Tibial artery (tissue), 4 donors: ENCODE data around the gene NSD2.

ENCODE experiments used
- DNase-seq, 2 donors: peaks; one replicate each; pipeline ENCODE4 v3.0.0-alpha.2; 2019
- H3K27ac ChIP-seq, 2 donors: fragments of 200-600 bp; sonication (generic) in 1 of 2; 1 replicate in 1 of 2; 2 replicates in 1 of 2; pipeline ENCODE4 v1.5.1; 2018 to 2019; ENCODE audit warnings: mild to moderate bottlenecking in 1 of 2
- H3K27me3 ChIP-seq, 2 donors: fragments of 200-600 bp; sonication (generic) in 1 of 2; one replicate each; pipeline versions ENCODE4 v1.5.1 to v1.6.0; 2016 to 2019
- H3K36me3 ChIP-seq, 3 donors: fragments of 200-600 bp; sonication (generic) in 2 of 3; one replicate each; pipeline ENCODE4 v1.5.1; 2016 to 2019; ENCODE audit warnings: mild to moderate bottlenecking in 2 of 3
- H3K4me1 ChIP-seq, 4 donors: fragments of 200-600 bp; sonication (generic) in 2 of 4; 1 replicate in 3 of 4; 2 replicates in 1 of 4; pipeline ENCODE4 v1.5.1; 2016 to 2019
- H3K4me3 ChIP-seq, 2 donors: fragments of 200-600 bp; sonication (generic) in 1 of 2; 1 replicate in 1 of 2; 2 replicates in 1 of 2; pipeline ENCODE4 v1.5.1; 2018 to 2019; ENCODE audit warnings: mild to moderate bottlenecking in 2 of 2
- H3K9me3 ChIP-seq, 3 donors: fragments of 200-600 bp; sonication (generic) in 1 of 3; one replicate each; pipeline ENCODE4 v1.5.1; 2016 to 2019
- CTCF ChIP-seq, 2 experiments: fragments of 200-600 bp in 1 of 2; fragments of 450-650 bp in 1 of 2; IDR thresholded peaks; one replicate each; pipeline ENCODE4 v1.5.1; 2017 to 2019; ENCODE audit warnings: antibody characterized with exemption in 2 of 2, mild to moderate bottlenecking in 1 of 2, moderate library complexity in 1 of 2
- intact Hi-C: fragments of 100-400 bp; cut with DNase I; formaldehyde crosslinking; loops from one replicate; pipeline ENCODE4 v1.15.0; 2023; ENCODE audit warnings: low total_unique reads

Gene NSD2

DNA sequence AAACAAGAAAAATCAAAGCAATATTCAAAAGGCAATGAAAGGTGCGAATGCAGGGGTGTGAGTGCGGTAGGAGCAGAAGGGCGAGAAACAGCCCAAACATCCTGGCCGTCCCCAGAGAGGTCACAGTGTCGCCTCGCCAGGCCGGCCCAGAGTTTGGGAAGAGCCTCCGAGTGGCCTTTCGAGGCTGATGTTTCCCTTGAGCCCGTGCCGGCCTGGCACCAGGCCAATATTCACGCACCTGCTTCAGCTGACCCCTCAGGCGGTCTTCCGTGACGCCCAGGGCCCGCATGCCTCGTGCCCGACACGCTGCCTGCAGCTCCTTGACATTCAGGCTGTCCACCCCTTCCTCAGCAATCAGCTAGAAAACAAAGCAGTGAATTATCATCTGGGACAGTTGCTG is 45.9 kb upstream of the NSD2 start:
- no peak overlapping the region for H3K27ac ChIP-seq
- H3K36me3 ChIP-seq: peaks cover 41 to 76% (median 66%) of the 10 kb centered on the region in 3 donors
- intact Hi-C loops: no loop called here
- H3K4me3 ChIP-seq: no peak overlapping the region
- DNase-seq: no peak
- no peak for TF ChIP-seq CTCF (IDR thresholded peaks at IDR 0.05)
- no peaks in the 10 kb centered on the region for H3K27me3 ChIP-seq
- no peaks in the 10 kb centered on the region for H3K4me1 ChIP-seq
- H3K9me3 ChIP-seq: no peaks in the 10 kb centered on the region

DNA sequence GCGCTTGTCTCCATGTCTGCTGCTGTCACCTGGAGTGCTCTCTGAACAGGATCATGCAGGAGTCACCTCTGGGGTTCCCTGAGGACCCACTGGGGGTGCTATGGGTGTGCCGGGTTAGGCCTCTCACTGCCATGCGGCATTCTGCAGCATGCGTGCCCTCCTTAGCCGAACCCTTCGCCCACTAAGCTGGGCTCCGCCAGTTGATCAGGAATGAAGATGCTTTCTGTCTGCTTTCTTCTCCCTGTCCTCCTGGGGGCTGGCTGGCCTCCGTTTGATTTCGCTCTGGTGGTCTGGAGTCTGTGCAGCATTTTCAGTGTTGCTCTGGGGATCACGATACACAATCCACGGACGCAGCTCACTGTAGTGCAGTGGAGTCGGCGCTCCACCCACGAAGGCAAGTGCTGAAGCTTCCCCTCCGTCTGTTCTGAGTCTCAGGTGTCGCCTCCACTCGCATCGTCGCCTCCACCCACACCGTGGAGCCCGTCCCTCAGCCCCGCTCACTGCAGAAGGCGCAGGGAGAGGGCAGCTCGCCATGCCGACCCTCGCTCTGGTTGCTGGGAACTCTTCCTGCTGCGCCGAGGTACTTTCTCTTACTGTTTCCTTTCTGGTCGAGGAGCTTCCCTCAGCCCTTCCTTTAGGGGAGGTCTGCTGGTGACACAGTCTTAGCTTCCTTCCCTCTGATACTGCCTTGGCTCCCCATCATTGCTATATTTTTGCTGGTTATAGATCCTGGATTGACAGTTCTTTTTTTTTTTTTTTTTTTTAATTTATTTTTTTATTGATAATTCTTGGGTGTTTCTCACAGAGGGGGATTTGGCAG is 44.5 kb upstream of the NSD2 start:
- H3K36me3 ChIP-seq: peaks cover 50 to 76% (median 73%) of the 10 kb centered on the region in 3 donors
- intact Hi-C loops: no loop called here
- H3K4me3 ChIP-seq: no peak overlapping the region
- no peaks in the 10 kb centered on the region for H3K9me3 ChIP-seq
- no peak overlapping the region for H3K27ac ChIP-seq
- no peaks in the 10 kb centered on the region for H3K27me3 ChIP-seq
- DNase-seq: no peak
- H3K4me1 ChIP-seq: no peaks in the 10 kb centered on the region
- TF ChIP-seq CTCF (IDR thresholded peaks at IDR 0.05): no peak

GRCh38 chr4:1830234-1830633 is 41.0 kb upstream of the NSD2 start:
- Histone ChIP-seq H3K27me3 (no peaks in the 10 kb centered on the region), H3K36me3 (peaks cover 46 to 76% (median 73%) of the 10 kb centered on the region in 3 donors), H3K4me1 (no peaks in the 10 kb centered on the region), H3K4me3 (no peak overlapping the region), H3K9me3 (no peaks in the 10 kb centered on the region), H3K27ac (no peak overlapping the region)
- intact Hi-C loops: loop anchor here (5.0 kb wide), 1 partner anchor 438 kb away; no protein-coding TSS in a partner anchor
- no peak for DNase-seq
- no peak for TF ChIP-seq CTCF (IDR thresholded peaks at IDR 0.05)

DNA sequence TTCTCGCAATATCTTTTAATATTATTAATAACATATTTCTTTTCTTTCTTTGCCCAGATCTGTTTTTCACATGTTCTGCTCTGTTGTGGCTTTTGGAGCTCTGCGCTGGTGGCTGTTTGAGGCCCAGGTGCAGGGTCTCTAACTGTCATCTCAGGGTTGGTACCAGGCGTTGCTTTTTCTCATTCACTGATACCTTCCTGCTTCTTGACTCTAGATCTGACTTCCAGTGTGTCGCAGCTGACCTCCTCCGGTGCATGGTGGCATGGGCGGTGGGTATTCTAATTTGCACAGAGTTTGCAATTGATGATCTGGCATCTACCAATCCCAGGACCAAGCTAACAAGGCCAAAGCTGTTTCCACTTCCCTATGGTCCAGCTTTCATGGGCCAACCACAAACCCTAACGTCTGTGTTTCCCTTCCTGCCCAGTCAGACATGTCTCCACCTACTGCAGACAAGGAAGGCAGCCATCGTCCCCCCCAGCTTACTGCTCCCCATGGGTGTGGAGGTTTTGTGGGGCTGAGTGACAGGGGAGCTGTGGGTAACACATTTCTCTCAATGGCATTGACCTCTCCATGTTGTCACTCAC is 40.5 kb upstream of the NSD2 start:
- Histone ChIP-seq H3K27ac (no peak overlapping the region), H3K4me3 (no peak overlapping the region), H3K9me3 (no peaks in the 10 kb centered on the region), H3K27me3 (no peaks in the 10 kb centered on the region), H3K36me3 (peaks cover 48 to 76% (median 73%) of the 10 kb centered on the region in 3 donors), H3K4me1 (no peaks in the 10 kb centered on the region)
- no peak for DNase-seq
- intact Hi-C loops: loop anchor here (5.0 kb wide), 1 partner anchor 438 kb away; no protein-coding TSS in a partner anchor
- TF ChIP-seq CTCF (IDR thresholded peaks at IDR 0.05): no peak

DNA sequence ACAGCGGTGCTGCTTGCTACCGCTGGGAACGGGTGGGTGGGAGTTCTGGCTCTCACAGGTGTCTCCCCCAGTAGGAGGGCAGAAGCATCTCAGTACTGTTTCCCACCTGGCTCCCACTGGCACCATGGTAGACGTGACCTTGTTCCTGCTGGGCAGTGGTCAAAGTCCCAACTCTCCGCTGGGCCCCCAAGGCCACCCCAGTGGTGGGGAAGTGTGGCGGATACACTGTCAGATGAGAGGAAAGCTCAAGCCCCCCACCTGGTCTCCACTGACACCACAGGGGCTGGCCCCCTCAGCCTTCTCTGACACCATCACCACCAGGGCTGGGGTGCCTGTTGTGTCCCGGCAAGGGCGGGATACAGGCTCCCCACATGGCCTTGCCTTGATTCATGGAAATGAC is 39.9 kb upstream of the NSD2 start:
- Histone ChIP-seq H3K27me3 (no peaks in the 10 kb centered on the region), H3K36me3 (peaks cover 54 to 76% (median 73%) of the 10 kb centered on the region in 3 donors), H3K4me3 (no peak overlapping the region), H3K9me3 (no peaks in the 10 kb centered on the region), H3K27ac (no peak overlapping the region), H3K4me1 (no peaks in the 10 kb centered on the region)
- TF ChIP-seq CTCF (IDR thresholded peaks at IDR 0.05): no peak
- intact Hi-C loops: loop anchor here (5.0 kb wide), 1 partner anchor 439 kb away; no protein-coding TSS in a partner anchor
- no peak for DNase-seq
